Activated naive CD4-positive, alpha-beta T cell treated with anti-CD3 and anti-CD28 coated beads for 36 hours (primary cell): ENCODE measurements around the gene SCYL3. TPM values are rescaled to one million over a fixed set of nuclear protein-coding genes. Genes with fewer than 3 reads are reported as not detected.
"Not testable (repeated sequence)": the region's sequence is repeated elsewhere in the genome, so short reads cannot be mapped to it uniquely, and the experiment has no call there.

Source experiments
- CTCF ChIA-PET: fragments of 350-600 bp; sonication (Branson Sonifier 250); formaldehyde crosslinking; loops from one replicate; lab custom pipeline; 2021; ENCODE audit warnings: antibody characterized with exemption; lab: Charles Lee
- DNase-seq: peaks from one replicate; pipeline ENCODE4 v3.0.0-alpha.2; 2020
- H3K27ac Mint-ChIP-seq: one replicate; pipeline ENCODE4 v1.8.0; 2021; ENCODE audit warnings: mild to moderate bottlenecking, mixed read lengths
- H3K27me3 Mint-ChIP-seq: one replicate; pipeline ENCODE4 v1.8.0; 2021; ENCODE audit warnings: low read depth, mixed read lengths
- H3K36me3 Mint-ChIP-seq: one replicate; pipeline ENCODE4 v1.8.0; 2021; ENCODE audit warnings: low read depth, mixed read lengths
- H3K4me1 Mint-ChIP-seq: one replicate; pipeline ENCODE4 v1.8.0; 2021; ENCODE audit warnings: low read depth, mixed read lengths
- H3K4me3 Mint-ChIP-seq: one replicate; pipeline ENCODE4 v1.8.0; 2021; ENCODE audit warnings: mild to moderate bottlenecking, moderate library complexity, mixed read lengths
- H3K9me3 Mint-ChIP-seq: one replicate; pipeline ENCODE4 v1.8.0; 2021; ENCODE audit warnings: mixed read lengths
- intact Hi-C: fragments of 100-400 bp; cut with micrococcal nuclease; formaldehyde crosslinking; loops from one replicate; pipeline ENCODE4 v1.15.1; 2023
- total RNA-seq, 2 experiments: library from RNA; stranded (reverse); gene quantifications; one replicate each; pipeline ENCODE4 v1.2.3, GENCODE V29; 2021

Gene SCYL3
- total RNA-seq, 2 experiments from 2014 or later: 8.8 TPM

DNA sequence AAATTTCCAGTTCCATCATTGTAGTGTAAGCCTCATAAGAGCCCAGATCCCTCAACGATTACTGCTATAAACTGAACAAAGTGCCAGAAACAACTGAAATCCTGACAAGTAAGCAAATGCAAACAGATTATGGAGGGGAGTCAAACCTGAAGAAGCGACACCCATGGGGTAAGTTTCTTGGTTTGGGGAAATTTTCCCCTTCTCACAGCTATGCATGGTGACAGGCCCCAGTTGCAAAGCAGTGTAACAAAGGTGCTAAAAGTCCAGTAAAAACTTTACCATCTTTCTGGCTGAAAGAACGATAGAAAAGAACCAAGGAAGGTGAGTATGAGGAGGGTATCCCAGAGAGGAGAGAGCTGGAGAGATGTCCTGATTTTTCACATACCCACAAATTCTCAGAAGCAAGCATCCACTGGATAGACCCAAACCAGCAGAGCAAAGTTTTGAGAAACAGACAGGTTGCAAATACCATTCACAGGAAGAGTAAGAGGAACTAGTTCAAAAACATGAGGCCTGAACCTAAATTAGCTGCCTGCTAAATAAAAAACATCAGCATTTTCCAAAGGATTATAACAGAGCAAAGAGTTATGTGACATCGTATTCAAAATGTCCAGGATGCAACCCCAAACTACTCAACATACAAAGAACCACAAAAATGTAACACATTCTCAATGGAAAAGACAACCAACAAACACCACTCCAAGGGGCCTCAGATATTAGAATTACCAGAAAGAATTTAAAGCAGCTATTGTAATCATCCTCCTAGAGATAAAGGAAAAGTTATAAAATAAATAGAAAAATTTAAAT, 14.5 kb downstream of the SCYL3 start:
- intact Hi-C loops: no loop called here
- H3K4me3 Mint-ChIP-seq: no peak overlapping the region
- no peaks in the 10 kb centered on the region for H3K9me3 Mint-ChIP-seq
- H3K27ac Mint-ChIP-seq: no peak overlapping the region
- no peaks in the 10 kb centered on the region for H3K27me3 Mint-ChIP-seq
- H3K4me1 Mint-ChIP-seq: peaks cover 16% of the 10 kb centered on the region
- DNase-seq: no peak
- peaks cover 35% of the 10 kb centered on the region for H3K36me3 Mint-ChIP-seq
- CTCF ChIA-PET: no interaction called here

DNA sequence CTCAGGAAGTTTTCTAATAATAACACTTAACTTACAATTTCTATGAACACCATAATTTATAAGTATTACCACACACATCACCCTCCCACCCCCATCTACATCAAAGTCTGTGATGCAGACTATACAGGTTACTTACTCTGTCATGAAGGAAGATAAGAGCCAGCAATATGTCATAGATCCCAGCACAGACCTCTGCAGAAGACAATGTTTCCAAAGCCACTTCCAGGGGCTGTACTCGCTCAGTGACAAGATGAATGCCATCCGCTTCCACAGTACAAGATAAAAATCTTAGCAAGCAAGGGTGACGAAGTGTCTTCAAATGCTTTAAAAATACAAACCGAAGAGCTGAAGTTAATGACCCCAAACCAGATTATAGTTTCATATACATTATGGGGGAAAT, 15.2 kb downstream of the SCYL3 start:
- DNase-seq: no peak
- H3K9me3 Mint-ChIP-seq: no peaks in the 10 kb centered on the region
- no peak overlapping the region for H3K4me3 Mint-ChIP-seq
- H3K27me3 Mint-ChIP-seq: no peaks in the 10 kb centered on the region
- CTCF ChIA-PET: no interaction called here
- no peak overlapping the region for H3K27ac Mint-ChIP-seq
- H3K4me1 Mint-ChIP-seq: peaks cover 17% of the 10 kb centered on the region
- intact Hi-C loops: no loop called here
- peaks cover 42% of the 10 kb centered on the region for H3K36me3 Mint-ChIP-seq

DNA sequence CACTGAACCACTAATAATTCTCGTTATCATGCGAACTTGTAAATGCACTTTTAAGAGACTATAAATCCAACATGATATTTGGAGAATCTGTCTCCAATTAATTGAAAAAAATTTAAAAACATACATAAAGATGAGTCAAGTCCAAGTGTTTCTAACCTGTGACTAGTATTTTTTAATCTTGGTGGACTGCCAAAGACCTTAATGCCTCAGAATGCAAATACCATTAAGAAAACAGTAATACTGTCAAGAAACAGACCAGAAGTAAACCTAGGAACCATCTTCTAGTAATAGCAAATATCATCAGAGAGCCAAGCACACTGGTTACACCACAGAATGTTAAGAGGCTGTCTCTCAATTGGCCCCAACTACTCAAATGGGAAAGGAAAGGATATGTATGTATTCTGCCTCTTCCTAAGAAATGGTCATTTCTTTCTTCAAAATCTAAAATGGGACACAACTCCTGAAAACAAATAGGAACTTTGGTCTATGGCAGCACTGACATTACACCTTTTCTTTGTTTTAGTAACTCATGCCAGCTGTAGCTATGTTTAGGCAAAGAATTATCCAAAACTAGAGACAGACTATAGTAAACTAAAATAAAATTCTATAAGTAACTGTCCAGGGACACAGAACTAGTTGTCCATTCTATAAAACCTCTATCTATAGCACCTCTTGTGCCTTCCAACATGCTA, 15.8 kb downstream of the SCYL3 start:
- no peaks in the 10 kb centered on the region for H3K27me3 Mint-ChIP-seq
- intact Hi-C loops: no loop called here
- H3K4me1 Mint-ChIP-seq: peaks cover 15% of the 10 kb centered on the region
- H3K9me3 Mint-ChIP-seq: peaks cover 2% of the 10 kb centered on the region
- no peak for DNase-seq
- H3K36me3 Mint-ChIP-seq: peaks cover 45% of the 10 kb centered on the region
- CTCF ChIA-PET: interaction anchor here (0.6 kb wide), 1 partner anchor 9 kb away, joined by 4 read pairs; no protein-coding TSS in a partner anchor
- H3K27ac Mint-ChIP-seq: no peak overlapping the region
- no peak overlapping the region for H3K4me3 Mint-ChIP-seq

DNA sequence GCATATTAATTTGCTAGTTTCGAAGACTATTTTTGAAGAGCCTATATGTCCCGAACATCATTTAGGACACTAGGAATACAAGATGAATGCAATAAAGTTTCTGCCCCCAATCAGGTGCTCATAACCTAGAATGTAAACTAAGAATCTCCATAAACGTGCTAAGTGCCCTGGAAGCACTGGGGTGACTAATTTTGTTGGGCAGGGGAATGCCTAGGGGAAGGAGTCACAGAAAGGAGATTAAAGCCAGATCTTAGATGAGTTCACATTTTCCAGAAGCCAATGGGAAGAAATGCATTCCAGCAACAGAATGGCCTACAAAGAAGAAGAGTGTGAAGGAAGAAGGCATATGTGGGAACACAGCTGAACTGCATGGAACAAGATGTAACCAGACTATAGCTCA, 19.5 kb downstream of the SCYL3 start:
- Mint-ChIP-seq H3K27ac (no peak overlapping the region), H3K9me3 (peaks cover 2% of the 10 kb centered on the region), H3K27me3 (no peaks in the 10 kb centered on the region), H3K36me3 (peaks cover 65% of the 10 kb centered on the region), H3K4me3 (no peak overlapping the region), H3K4me1 (peaks cover 5% of the 10 kb centered on the region)
- DNase-seq: no peak
- CTCF ChIA-PET: no interaction called here
- intact Hi-C loops: no loop called here

DNA sequence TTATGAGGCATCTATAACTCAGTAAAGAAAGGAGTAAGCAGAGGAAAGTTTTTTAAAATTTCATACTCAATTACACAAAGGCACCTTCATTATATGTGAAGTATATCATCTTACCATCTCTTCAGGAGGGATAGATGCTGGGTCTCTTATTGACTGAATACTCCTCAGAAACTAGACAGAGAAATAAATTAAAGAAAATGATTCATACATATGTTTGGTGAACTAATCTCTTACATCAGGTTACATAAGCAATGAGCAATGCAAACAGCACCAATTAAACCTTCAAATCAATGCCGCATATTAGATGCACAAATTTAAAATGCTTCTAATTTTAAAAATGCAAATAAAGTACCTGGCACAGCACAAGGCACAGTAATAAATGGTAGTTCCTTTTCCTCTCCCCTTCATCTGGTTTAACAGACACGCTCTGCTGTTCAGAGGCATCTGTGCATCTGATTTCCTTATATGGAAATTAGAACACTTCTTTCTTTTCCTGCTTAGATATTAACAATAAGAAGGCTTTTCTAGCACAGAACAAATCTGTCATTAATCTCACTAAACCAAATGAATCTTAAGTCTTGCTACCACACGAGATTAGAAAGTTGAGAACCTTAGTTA, 20.0 kb downstream of the SCYL3 start:
- CTCF ChIA-PET: no interaction called here
- Mint-ChIP-seq H3K4me3 (no peak overlapping the region), H3K36me3 (peaks cover 68% of the 10 kb centered on the region), H3K9me3 (peaks cover 2% of the 10 kb centered on the region), H3K27ac (no peak overlapping the region), H3K4me1 (peaks cover 3% of the 10 kb centered on the region), H3K27me3 (no peaks in the 10 kb centered on the region)
- no peak for DNase-seq
- intact Hi-C loops: no loop called here

DNA sequence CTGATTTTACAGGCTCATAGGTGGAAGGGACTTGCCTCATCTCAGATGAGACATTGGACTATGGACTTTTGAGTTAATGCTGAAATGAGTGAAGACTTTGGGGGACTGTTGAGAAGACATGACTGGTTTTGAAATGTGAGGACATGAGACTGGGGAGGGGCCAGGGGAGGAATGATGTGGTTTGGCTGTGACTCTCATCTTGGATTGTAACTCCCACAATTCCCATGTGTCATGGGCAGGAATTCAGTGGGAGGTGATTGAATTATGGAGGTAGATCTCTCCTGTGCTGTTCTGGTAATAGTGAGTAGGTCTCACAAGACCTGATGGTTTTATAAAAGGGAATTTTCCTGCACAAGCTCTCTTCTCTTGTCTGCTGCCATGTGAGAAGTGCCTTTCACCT, 20.8 kb downstream of the SCYL3 start:
- Mint-ChIP-seq H3K36me3 (peaks cover 67% of the 10 kb centered on the region), H3K4me3 (no peak overlapping the region), H3K4me1 (peaks cover 3% of the 10 kb centered on the region), H3K27ac (no peak overlapping the region), H3K9me3 (peaks cover 2% of the 10 kb centered on the region), H3K27me3 (no peaks in the 10 kb centered on the region)
- intact Hi-C loops: no loop called here
- no peak for DNase-seq
- CTCF ChIA-PET: no interaction called here

DNA sequence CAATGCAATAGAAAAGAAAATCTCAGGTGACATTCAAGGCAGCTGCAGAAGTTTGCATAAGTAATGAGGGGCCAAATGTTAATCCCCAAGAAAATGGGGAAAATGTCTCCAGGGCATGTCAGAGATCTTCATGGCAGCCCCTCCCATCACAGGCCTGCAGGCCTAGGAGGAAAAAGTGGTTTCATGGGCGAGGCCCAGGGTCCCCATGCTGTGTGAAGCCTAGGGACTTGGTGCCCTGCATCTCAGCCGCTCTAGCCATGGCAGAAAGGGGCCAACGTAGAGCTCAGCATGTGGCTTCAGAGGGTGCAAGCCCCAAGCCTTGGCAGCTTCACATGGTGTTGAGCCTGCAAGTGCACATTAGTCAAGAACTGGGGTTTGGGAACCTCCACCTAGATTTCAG, 21.7 kb downstream of the SCYL3 start:
- peaks cover 64% of the 10 kb centered on the region for H3K36me3 Mint-ChIP-seq
- DNase-seq, H3K9me3 Mint-ChIP-seq, H3K4me3 Mint-ChIP-seq, H3K27ac Mint-ChIP-seq, H3K4me1 Mint-ChIP-seq, intact Hi-C loops, H3K27me3 Mint-ChIP-seq: not testable (repeated sequence)
- CTCF ChIA-PET: interaction anchor here (0.6 kb wide), 1 partner anchor 465 kb away, joined by 3 read pairs; no protein-coding TSS in a partner anchor

DNA sequence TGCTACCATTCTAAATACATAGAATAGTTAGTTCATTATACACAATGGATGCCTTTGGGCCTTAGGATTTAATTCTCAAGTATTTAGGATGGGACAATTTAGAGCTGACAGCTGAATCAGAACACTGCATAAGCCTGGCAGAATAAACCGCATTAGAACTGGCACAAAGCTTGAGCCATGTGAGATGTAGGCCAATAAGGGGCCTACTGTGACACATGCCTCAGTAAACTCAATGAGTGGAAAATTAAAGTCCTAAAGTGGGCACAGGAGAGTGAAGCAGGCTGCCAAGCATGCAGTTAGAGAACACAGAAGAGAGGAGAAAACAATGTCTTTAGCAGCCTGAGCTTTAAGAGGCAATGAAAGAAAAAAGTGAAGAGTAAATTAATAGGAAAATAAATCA, 24.3 kb downstream of the SCYL3 start:
- Mint-ChIP-seq H3K27me3 (no peaks in the 10 kb centered on the region), H3K27ac (no peak overlapping the region), H3K9me3 (peaks cover 2% of the 10 kb centered on the region), H3K4me3 (no peak overlapping the region), H3K36me3 (peaks cover 67% of the 10 kb centered on the region), H3K4me1 (peaks cover 3% of the 10 kb centered on the region)
- intact Hi-C loops: no loop called here
- no peak for DNase-seq
- CTCF ChIA-PET: interaction anchor here (1.0 kb wide), 1 partner anchor 16 kb away, joined by 3 read pairs; no protein-coding TSS in a partner anchor

DNA sequence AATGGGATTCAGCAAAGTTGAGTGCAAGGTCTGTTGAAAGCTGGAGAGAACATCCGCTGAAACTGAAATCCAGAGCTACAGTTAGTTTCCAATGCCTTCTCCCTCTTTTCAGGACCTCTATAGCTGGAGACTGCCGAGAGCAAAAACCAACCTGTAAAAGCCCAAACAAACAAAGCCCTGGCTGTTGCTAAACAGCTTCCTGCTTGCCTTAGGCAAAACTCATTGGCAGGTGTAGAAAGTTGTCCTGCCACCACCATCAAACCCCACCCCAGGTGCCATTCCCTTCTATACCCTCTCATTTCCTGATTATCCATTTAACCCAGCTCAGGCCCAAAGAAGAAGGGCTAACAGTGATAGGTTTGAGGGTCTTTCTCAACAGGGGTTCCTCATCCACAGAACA, 24.7 kb downstream of the SCYL3 start:
- no peaks in the 10 kb centered on the region for H3K27me3 Mint-ChIP-seq
- peaks cover 2% of the 10 kb centered on the region for H3K9me3 Mint-ChIP-seq
- no peaks in the 10 kb centered on the region for H3K4me1 Mint-ChIP-seq
- no peak overlapping the region for H3K4me3 Mint-ChIP-seq
- H3K27ac Mint-ChIP-seq: no peak overlapping the region
- H3K36me3 Mint-ChIP-seq: peaks cover 66% of the 10 kb centered on the region
- DNase-seq: no peak
- intact Hi-C loops: no loop called here
- CTCF ChIA-PET: interaction anchor here (1.0 kb wide), 1 partner anchor 16 kb away, joined by 3 read pairs; no protein-coding TSS in a partner anchor

DNA sequence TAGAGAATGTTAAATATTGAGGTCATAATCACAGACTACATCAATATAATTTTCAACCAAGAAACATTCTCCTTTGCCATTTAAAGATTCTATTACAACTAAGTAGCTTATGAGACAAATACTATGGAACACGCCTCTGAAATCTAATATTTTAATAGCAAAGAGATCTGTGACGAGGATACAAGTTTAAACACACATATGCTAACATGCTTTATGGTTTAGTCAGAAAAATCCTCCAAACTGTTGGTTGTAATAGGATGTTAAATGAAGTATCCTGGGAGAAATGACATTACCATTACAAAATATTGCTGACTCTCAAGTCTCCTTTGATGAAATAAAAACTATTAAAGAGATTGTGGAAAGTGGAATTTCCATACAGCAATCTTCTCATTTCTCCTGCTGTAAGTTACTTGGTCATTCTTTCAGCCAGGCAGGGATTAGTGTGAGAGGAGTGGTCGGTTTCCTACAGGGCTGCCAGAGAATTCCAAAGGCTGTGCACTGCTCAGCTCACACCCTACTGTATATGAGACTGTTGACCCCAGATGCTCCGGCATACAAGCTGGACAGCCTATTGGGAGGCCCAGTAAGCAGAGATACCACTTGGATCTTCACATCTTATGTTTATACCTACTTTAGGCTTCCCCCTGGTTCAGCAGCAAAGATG, 26.6 kb downstream of the SCYL3 start:
- Mint-ChIP-seq H3K9me3 (no peaks in the 10 kb centered on the region), H3K4me1 (no peaks in the 10 kb centered on the region), H3K27me3 (no peaks in the 10 kb centered on the region), H3K4me3 (no peak overlapping the region), H3K36me3 (peaks cover 55% of the 10 kb centered on the region), H3K27ac (no peak overlapping the region)
- CTCF ChIA-PET: no interaction called here
- intact Hi-C loops: no loop called here
- no peak for DNase-seq

DNA sequence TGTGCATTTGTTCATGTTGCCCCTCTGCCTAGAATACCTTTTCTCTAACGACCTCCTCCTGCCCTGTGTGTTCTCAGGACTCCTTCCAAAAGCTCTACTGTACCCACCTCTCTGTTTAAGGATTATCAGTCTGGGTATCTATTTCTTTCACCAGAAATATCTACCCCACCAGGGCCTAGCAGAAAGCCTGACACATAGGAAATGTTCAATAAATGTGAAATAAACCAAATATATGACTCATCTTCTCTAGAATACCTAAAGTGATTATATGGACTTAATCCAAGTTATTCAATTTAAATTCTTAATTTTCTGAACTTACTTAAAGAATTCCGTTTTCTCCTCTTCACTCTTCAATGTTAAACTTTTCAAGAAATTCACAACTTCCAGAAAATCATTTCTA, 27.1 kb downstream of the SCYL3 start:
- intact Hi-C loops: no loop called here
- H3K27ac Mint-ChIP-seq: no peak overlapping the region
- no peaks in the 10 kb centered on the region for H3K4me1 Mint-ChIP-seq
- CTCF ChIA-PET: no interaction called here
- no peaks in the 10 kb centered on the region for H3K9me3 Mint-ChIP-seq
- H3K36me3 Mint-ChIP-seq: peaks cover 52% of the 10 kb centered on the region
- no peaks in the 10 kb centered on the region for H3K27me3 Mint-ChIP-seq
- no peak for DNase-seq
- no peak overlapping the region for H3K4me3 Mint-ChIP-seq

DNA sequence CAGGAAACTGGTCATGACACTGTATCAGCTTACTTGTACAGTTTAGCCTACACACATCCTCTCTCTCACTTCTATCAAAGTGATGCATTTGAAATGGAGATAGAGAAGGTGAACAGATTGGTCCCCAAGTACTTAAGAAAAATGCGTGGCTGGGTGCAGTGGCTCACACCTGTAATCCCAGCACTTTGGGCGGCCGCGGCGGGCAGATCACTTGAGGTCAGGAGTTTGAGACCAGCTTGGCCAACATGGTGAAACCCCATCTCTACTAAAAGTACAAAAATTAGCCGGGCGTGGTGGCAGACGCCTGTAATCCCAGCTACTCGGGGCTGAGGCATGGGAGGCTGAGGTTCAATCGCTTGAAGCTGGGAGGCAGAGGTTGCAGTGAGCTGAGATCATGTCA, 29.2 kb downstream of the SCYL3 start:
- H3K9me3 Mint-ChIP-seq, H3K27ac Mint-ChIP-seq, CTCF ChIA-PET, intact Hi-C loops, H3K4me3 Mint-ChIP-seq, H3K27me3 Mint-ChIP-seq, DNase-seq, H3K4me1 Mint-ChIP-seq: not testable (repeated sequence)
- H3K36me3 Mint-ChIP-seq: peaks cover 47% of the 10 kb centered on the region
